ENCODE data around the gene COA5. TPM values are rescaled to one million over a fixed set of nuclear protein-coding genes. Genes with fewer than 3 reads are reported as not detected.

COA5 gene
- total and polyA plus RNA-seq, 2 experiments from 2014 or later, result 33.3 to 113 TPM

- no peak for TF ChIP-seq EZH2 (IDR thresholded peaks at IDR 0.05; ENCODE audit: low read depth, unreplicated experiment)
These were observed 42.9 kb downstream of the COA5 start (continued) for GRCh38 chr2:98565286-98565860.

- Mint-ChIP-seq H3K4me3 (no peak overlapping the region), H3K4me1 (no peaks in the 10 kb centered on the region), H3K36me3 (ENCODE audit: low read depth) (peaks cover 33% of the 10 kb centered on the region), H3K9me3 (no peaks in the 10 kb centered on the region), H3K27me3 (ENCODE audit: insufficient read depth, low read depth, poor library complexity) (peaks cover 6% of the 10 kb centered on the region), H3K27ac (no peak overlapping the region)
- Histone ChIP-seq H3K79me2 (replicated peaks; ENCODE audit: insufficient read depth) (no peaks in the 10 kb centered on the region), H3F3A (replicated peaks; ENCODE audit: low read depth) (no peaks in the 10 kb centered on the region), H3K4me1 (ENCODE audit: insufficient read depth) (no peaks in the 10 kb centered on the region), H2AFZ (no peak overlapping the region), H3K27me3 (ENCODE audit: insufficient read depth) (no peaks in the 10 kb centered on the region), H3K4me2 (no peak overlapping the region), H3K4me3 (no peak overlapping the region), H3K36me3 (ENCODE audit: insufficient read depth) (0 out of 2 replicates have a peak, but pooled peaks cover 7% of the 10 kb centered on the region), H3K27ac (ENCODE audit: low read depth) (no peak overlapping the region), H3K9me2 (ENCODE audit: insufficient read depth) (no peaks in the 10 kb centered on the region), H4K20me1 (replicated peaks; ENCODE audit: insufficient read depth) (peaks cover 9% of the 10 kb centered on the region; the same call in 1 of the 2 replicates)
- DNase-seq (ENCODE audit: low spot score) (no peak), ATAC-seq (no peak)
- no peak for TF ChIP-seq NANOG (IDR thresholded peaks at IDR 0.05; ENCODE audit: borderline replicate concordance)
- TF ChIP-seq POLR2AphosphoS5 (IDR thresholded peaks at IDR 0.05; ENCODE audit: low read depth), result no peak
- no peak for TF ChIP-seq EZH2phosphoT487 (IDR thresholded peaks at IDR 0.05; ENCODE audit: unreplicated experiment)
- no peak for TF ChIP-seq CTCF (conservative IDR thresholded peaks at IDR 0.05; ENCODE audit: low read depth in 2 of 2)
- TF ChIP-seq STAT1 (IDR thresholded peaks at IDR 0.05; ENCODE audit: unreplicated experiment), result no peak
- TF ChIP-seq CREB1 (CRISPR knock-in tag; IDR thresholded peaks at IDR 0.05; ENCODE audit: low read depth), result no peak
These were observed 43.7 kb downstream of the COA5 start for GRCh38 chr2:98564541-98565132.

- no peak overlapping the region for H3K4me2 ChIP-seq
- no peak for TF ChIP-seq ETS1 (IDR thresholded peaks at IDR 0.05)
- no peak for TF ChIP-seq EZH2 (IDR thresholded peaks at IDR 0.05; ENCODE audit: low read depth, unreplicated experiment)
- no peak for DNase-seq (ENCODE audit: low spot score)
- Mint-ChIP-seq H3K27ac (peak overlapping the region; percentile 71; the same call in 1 of the 2 replicates), H3K27me3 (ENCODE audit: insufficient read depth, low read depth, poor library complexity) (peaks cover 7% of the 10 kb centered on the region), H3K9me3 (no peaks in the 10 kb centered on the region), H3K4me3 (no peak overlapping the region), H3K4me1 (no peaks in the 10 kb centered on the region), H3K36me3 (ENCODE audit: low read depth) (peaks cover 28% of the 10 kb centered on the region)
- ATAC-seq, result no peak
- peaks cover under 1% of the 10 kb centered on the region; the same call in 1 of the 2 replicates for H4K20me1 ChIP-seq (replicated peaks; ENCODE audit: insufficient read depth)
- H3K4me3 ChIP-seq, result no peak overlapping the region
- no peaks in the 10 kb centered on the region for H3K27me3 ChIP-seq (ENCODE audit: insufficient read depth)
- no peak overlapping the region for H3K27ac ChIP-seq (ENCODE audit: low read depth)
- H2AFZ ChIP-seq, result no peak overlapping the region
- no peaks in the 10 kb centered on the region for H3F3A ChIP-seq (replicated peaks; ENCODE audit: low read depth)
- no peaks in the 10 kb centered on the region for H3K9me2 ChIP-seq (ENCODE audit: insufficient read depth)
- H3K4me1 ChIP-seq (ENCODE audit: insufficient read depth), result no peaks in the 10 kb centered on the region
- H3K79me2 ChIP-seq (replicated peaks; ENCODE audit: insufficient read depth), result no peaks in the 10 kb centered on the region
- 0 out of 2 replicates have a peak, but pooled peaks cover 7% of the 10 kb centered on the region for H3K36me3 ChIP-seq (ENCODE audit: insufficient read depth)
These were observed 44.9 kb downstream of the COA5 start for GRCh38 chr2:98563394-98563793.
